ENCODE data around the gene LVRN. TPM values are rescaled to one million over a fixed set of nuclear protein-coding genes. Genes with fewer than 3 reads are reported as not detected.
"Not testable (repeated sequence)": the region's sequence is repeated elsewhere in the genome, so short reads cannot be mapped to it uniquely, and the experiment has no call there.

LVRN gene
- total and polyA plus RNA-seq, 2 of the 4 experiments (the other 2 are of a cell fraction): 0.10 to 0.18 TPM

GRCh38 chr5:115928578-115929407 lies 33.5 kb upstream of the LVRN start:
- H3K36me3 ChIP-seq (ENCODE audit: control insufficient read depth, insufficient read depth, low read length); H4K20me1 ChIP-seq (ENCODE audit: insufficient read depth, low read length); H4K91ac ChIP-seq (ENCODE audit: insufficient read depth, low read depth, low read length); intact Hi-C loops (cut with micrococcal nuclease); CTCF ChIA-PET; DNase-seq; H3K9me3 ChIP-seq (ENCODE audit: control insufficient read depth, insufficient read depth, low read length); H2BK15ac ChIP-seq (ENCODE audit: low read depth, low read length); H4K5ac ChIP-seq (ENCODE audit: low read depth, low read length); H3K79me1 ChIP-seq (ENCODE audit: low read depth in 1 of 2, low read length in 2 of 2); H3K4ac ChIP-seq (ENCODE audit: low read depth, low read length); H3K27me3 ChIP-seq (ENCODE audit: control insufficient read depth, insufficient read depth, low read length); H3K56ac ChIP-seq (ENCODE audit: extremely low read depth, insufficient read depth, low read length); H3K4me2 ChIP-seq (ENCODE audit: low read depth, low read length); H2AK9ac ChIP-seq (replicated peaks; ENCODE audit: low read depth, low read length, poor library complexity); H3K4me1 ChIP-seq (ENCODE audit: control insufficient read depth, insufficient read depth, low read length); ATAC-seq (ENCODE audit: low read depth); dilution Hi-C loops (cut with HindIII; ENCODE audit: low sequenced_read_pairs, unreplicated experiment); POLR2A ChIA-PET (ENCODE audit: unreplicated experiment); H2AK5ac ChIP-seq (ENCODE audit: low read depth, low read length); BruUV-seq (replicated peaks); H3K23ac ChIP-seq (ENCODE audit: low read depth, low read length); H3K27ac ChIP-seq (ENCODE audit: insufficient read depth, low read length); H2BK20ac ChIP-seq (ENCODE audit: low read depth, low read length); H3K18ac ChIP-seq (ENCODE audit: low read depth, low read length); H3K9ac ChIP-seq (ENCODE audit: low read depth, low read length); H4K8ac ChIP-seq (ENCODE audit: low read depth in 2 of 2, low read length in 2 of 2); H3K14ac ChIP-seq (replicated peaks; ENCODE audit: low read depth, low read length); H3K4me3 ChIP-seq (ENCODE audit: insufficient read depth, low read depth, low read length); in situ Hi-C loops (cut with MboI; ENCODE audit: low sequenced_read_pairs); H2BK120ac ChIP-seq (ENCODE audit: low read depth, low read length); H2AFZ ChIP-seq (replicated peaks; ENCODE audit: low read length, poor library complexity); H3K9me1 ChIP-seq (ENCODE audit: insufficient read depth, low read length); H2BK5ac ChIP-seq (ENCODE audit: low read depth, low read length, poor library complexity, severe bottlenecking): not testable (repeated sequence)
- WGBS, 2 experiments (ENCODE audit: extremely low coverage in 2 of 2, insufficient read length in 1 of 2): 97% methylated on average over 8 of the region's 12 CpGs; no CpG with 5 or more reads in 1 of the 2 experiments

GRCh38 chr5:115930171-115930570 lies 32.1 kb upstream of the LVRN start:
- CTCF ChIA-PET; H3K27me3 ChIP-seq (ENCODE audit: control insufficient read depth, insufficient read depth, low read length); intact Hi-C loops (cut with micrococcal nuclease): not testable (repeated sequence)

More at GRCh38 chr5:115930171-115930570, 32.1 kb upstream of the LVRN start:
- H2AK5ac ChIP-seq (ENCODE audit: low read depth, low read length); H3K9ac ChIP-seq (ENCODE audit: low read depth, low read length); POLR2A ChIA-PET (ENCODE audit: unreplicated experiment); H3K79me1 ChIP-seq (ENCODE audit: low read depth in 1 of 2, low read length in 2 of 2); H2BK120ac ChIP-seq (ENCODE audit: low read depth, low read length); H3K4me2 ChIP-seq (ENCODE audit: low read depth, low read length); dilution Hi-C loops (cut with HindIII; ENCODE audit: low sequenced_read_pairs, unreplicated experiment); H3K14ac ChIP-seq (replicated peaks; ENCODE audit: low read depth, low read length); H2AK9ac ChIP-seq (replicated peaks; ENCODE audit: low read depth, low read length, poor library complexity); H2BK20ac ChIP-seq (ENCODE audit: low read depth, low read length); in situ Hi-C loops (cut with MboI; ENCODE audit: low sequenced_read_pairs); H3K18ac ChIP-seq (ENCODE audit: low read depth, low read length); H3K4ac ChIP-seq (ENCODE audit: low read depth, low read length); H3K4me3 ChIP-seq (ENCODE audit: insufficient read depth, low read depth, low read length); H3K9me1 ChIP-seq (ENCODE audit: insufficient read depth, low read length); ATAC-seq (ENCODE audit: low read depth); H4K20me1 ChIP-seq (ENCODE audit: insufficient read depth, low read length); H3K27ac ChIP-seq (ENCODE audit: insufficient read depth, low read length); BruUV-seq (replicated peaks); H4K8ac ChIP-seq (ENCODE audit: low read depth in 2 of 2, low read length in 2 of 2); H2BK5ac ChIP-seq (ENCODE audit: low read depth, low read length, poor library complexity, severe bottlenecking); H4K91ac ChIP-seq (ENCODE audit: insufficient read depth, low read depth, low read length); H3K56ac ChIP-seq (ENCODE audit: extremely low read depth, insufficient read depth, low read length); H2AFZ ChIP-seq (replicated peaks; ENCODE audit: low read length, poor library complexity); H3K36me3 ChIP-seq (ENCODE audit: control insufficient read depth, insufficient read depth, low read length); DNase-seq; H3K9me3 ChIP-seq (ENCODE audit: control insufficient read depth, insufficient read depth, low read length); H2BK15ac ChIP-seq (ENCODE audit: low read depth, low read length); H3K23ac ChIP-seq (ENCODE audit: low read depth, low read length); H4K5ac ChIP-seq (ENCODE audit: low read depth, low read length); H3K4me1 ChIP-seq (ENCODE audit: control insufficient read depth, insufficient read depth, low read length): not testable (repeated sequence)
- WGBS, 2 experiments (ENCODE audit: extremely low coverage in 2 of 2, insufficient read length in 1 of 2): 86% methylated on average over 9 of the region's 17 CpGs; no CpG with 5 or more reads in 1 of the 2 experiments
